Kidney (tissue), 14 donors: ENCODE results near the gene MIDN. TPM values are rescaled to one million over a fixed set of nuclear protein-coding genes. Genes with fewer than 3 reads are reported as not detected.
"Not testable (repeated sequence)": the region's sequence is repeated elsewhere in the genome, so short reads cannot be mapped to it uniquely, and the experiment has no call there.

ENCODE experiments used
- DNase-seq, 5 donors: peaks; one replicate each; pipeline ENCODE4 v3.0.0-alpha.2; 2013 to 2020
- FAIRE-seq: peaks from 2 replicates; lab custom pipeline; 2012; peaks lifted over from hg19 to GRCh38; lab: Jason Lieb, UNC
- H3K27ac ChIP-seq, 2 donors: one replicate each; pipeline ENCODE4 v1.7.0; 2013; ENCODE audit warnings: low read depth in 2 of 2, low read length in 2 of 2, inconsistent platforms in 1 of 2
- H3K27me3 ChIP-seq: one replicate; pipeline ENCODE4 v1.7.1; 2013; ENCODE audit warnings: low read length, inconsistent platforms; ENCODE audit not compliant: control insufficient read depth, insufficient read depth
- H3K36me3 ChIP-seq, 3 donors: one replicate each; pipeline versions ENCODE4 v1.7.0 to v1.7.1; 2013; ENCODE audit warnings: low read length in 3 of 3, control low read depth in 1 of 3, inconsistent platforms in 1 of 3; ENCODE audit not compliant: insufficient read depth in 3 of 3, control insufficient read depth in 2 of 3
- H3K4me1 ChIP-seq, 3 donors: one replicate each; pipeline versions ENCODE4 v1.7.0 to v1.7.1; 2013; ENCODE audit warnings: low read length in 3 of 3, inconsistent platforms in 1 of 3, low read depth in 1 of 3; ENCODE audit not compliant: control insufficient read depth in 2 of 3, insufficient read depth in 2 of 3
- H3K4me3 ChIP-seq, 3 donors: one replicate each; pipeline versions ENCODE4 v1.7.0 to v1.8.1; 2013; ENCODE audit warnings: low read length in 3 of 3, control low read depth in 1 of 3, inconsistent platforms in 1 of 3
- H3K9ac ChIP-seq, 3 donors: one replicate each; pipeline versions ENCODE4 v1.7.0 to v1.7.1; 2013; ENCODE audit warnings: low read length in 3 of 3, control low read depth in 1 of 3, inconsistent platforms in 1 of 3
- H3K9me3 ChIP-seq, 3 donors: one replicate each; pipeline versions ENCODE4 v1.7.0 to v1.7.1; 2013; ENCODE audit warnings: low read length in 3 of 3, control low read depth in 1 of 3, inconsistent platforms in 1 of 3; ENCODE audit not compliant: control insufficient read depth in 2 of 3, insufficient read depth in 1 of 3
- CTCF ChIP-seq: IDR thresholded peaks from 3 replicates; pipeline ENCODE4 v1.5.1; 2012; ENCODE audit warnings: mild to moderate bottlenecking, moderate library complexity, borderline replicate concordance; ENCODE audit not compliant: insufficient read depth; ENCODE audit errors: extremely low read depth
- intact Hi-C: fragments of 100-400 bp; cut with DNase I; formaldehyde crosslinking; loops from one replicate; pipeline ENCODE4 v1.11.1; 2022
- polyA plus RNA-seq: library from polyadenylated mRNA; stranded (reverse); fragments of 350-450 nt; fragmentation: Illumina TruSeq; extraction: RNeasy Lipid Tissue Mini Kit (QIAGEN cat#74804); gene quantifications from one replicate; pipeline ENCODE4 v1.2.3, GENCODE V29; 2014; ENCODE audit warnings: low read depth, low replicate concordance; ENCODE audit not compliant: insufficient read depth
- total RNA-seq: library from RNA; stranded (reverse); fragmentation: NEBNext Ultra II Directional; extraction: Animal tissue kit (Norgen Biotek cat#: 25700); gene quantifications from one replicate; pipeline ENCODE4 v1.2.1, GENCODE V29; 2021
- donor health status: control.
- donor health status: control.
- donor health status: control.
- donor health status: control.
- donor health status: control.
- donor health status: DM: yes; HTN: yes; CAD: no.
- donor health status: Normal renal cell carcinoma (clear cell type).

MIDN gene
- total and polyA plus RNA-seq, 2 donors from 2014 or later = 21.3 to 205 TPM

- no peak for TF ChIP-seq CTCF
- H3K4me3 ChIP-seq = peak overlapping the region in 1 of 3 donors; percentile 41
- intact Hi-C loops = no loop called here
Measured at GRCh38 chr19:1244693-1245451, 3.5 kb upstream of the MIDN start.

GRCh38 chr19:1245494-1246264 is 2.7 kb upstream of the MIDN start:
- peak overlapping the region; percentile 38 to 92 for H3K27ac ChIP-seq
- intact Hi-C loops = no loop called here
- no peak for TF ChIP-seq CTCF
- H3K27me3 ChIP-seq = no peaks in the 10 kb centered on the region
- H3K9me3 ChIP-seq = no peaks in the 10 kb centered on the region
- FAIRE-seq = no peak
- no peak overlapping the region for H3K4me3 ChIP-seq
- H3K9ac ChIP-seq = peak overlapping the region in 1 of 3 donors; percentile 51
- DNase-seq = peak; percentile 69 to 97 (median 85)
- H3K4me1 ChIP-seq = peaks cover 0 to 35% (median 22%) of the 10 kb centered on the region in 3 donors
- no peaks in the 10 kb centered on the region for H3K36me3 ChIP-seq

More at GRCh38 chr19:1244693-1245451, 3.5 kb upstream of the MIDN start:
- Histone ChIP-seq H3K27ac (peak overlapping the region; percentile 38 to 92), H3K27me3 (no peaks in the 10 kb centered on the region), H3K9ac (peak overlapping the region in 1 of 3 donors; percentile 67), H3K36me3 (no peaks in the 10 kb centered on the region), H3K9me3 (no peaks in the 10 kb centered on the region), H3K4me1 (peaks cover 0 to 37% (median 24%) of the 10 kb centered on the region in 3 donors)
- FAIRE-seq = no peak
- peak in 3 of 5 donors; percentile 21 to 96 (median 81) for DNase-seq

GRCh38 chr19:1246265-1247087 is 1.9 kb upstream of the MIDN start:
- H3K36me3 ChIP-seq, intact Hi-C loops, H3K9me3 ChIP-seq, H3K27me3 ChIP-seq, FAIRE-seq, H3K4me3 ChIP-seq: not testable (repeated sequence)
- peak overlapping the region in 1 of 3 donors; percentile 51 for H3K9ac ChIP-seq
- peak; percentile 57 to 91 (median 74) for DNase-seq
- peak overlapping the region; percentile 38 to 92 for H3K27ac ChIP-seq
- peaks cover 0 to 35% (median 22%) of the 10 kb centered on the region in 3 donors for H3K4me1 ChIP-seq
